NCI-H446 (cell line): ENCODE data around the gene OBSCN.

Experiments used
- DNase-seq, 2 experiments: peaks; one replicate each; lab custom pipeline; 2025; lab: John Stamatoyannopoulos, UW

The OBSCN gene

DNA sequence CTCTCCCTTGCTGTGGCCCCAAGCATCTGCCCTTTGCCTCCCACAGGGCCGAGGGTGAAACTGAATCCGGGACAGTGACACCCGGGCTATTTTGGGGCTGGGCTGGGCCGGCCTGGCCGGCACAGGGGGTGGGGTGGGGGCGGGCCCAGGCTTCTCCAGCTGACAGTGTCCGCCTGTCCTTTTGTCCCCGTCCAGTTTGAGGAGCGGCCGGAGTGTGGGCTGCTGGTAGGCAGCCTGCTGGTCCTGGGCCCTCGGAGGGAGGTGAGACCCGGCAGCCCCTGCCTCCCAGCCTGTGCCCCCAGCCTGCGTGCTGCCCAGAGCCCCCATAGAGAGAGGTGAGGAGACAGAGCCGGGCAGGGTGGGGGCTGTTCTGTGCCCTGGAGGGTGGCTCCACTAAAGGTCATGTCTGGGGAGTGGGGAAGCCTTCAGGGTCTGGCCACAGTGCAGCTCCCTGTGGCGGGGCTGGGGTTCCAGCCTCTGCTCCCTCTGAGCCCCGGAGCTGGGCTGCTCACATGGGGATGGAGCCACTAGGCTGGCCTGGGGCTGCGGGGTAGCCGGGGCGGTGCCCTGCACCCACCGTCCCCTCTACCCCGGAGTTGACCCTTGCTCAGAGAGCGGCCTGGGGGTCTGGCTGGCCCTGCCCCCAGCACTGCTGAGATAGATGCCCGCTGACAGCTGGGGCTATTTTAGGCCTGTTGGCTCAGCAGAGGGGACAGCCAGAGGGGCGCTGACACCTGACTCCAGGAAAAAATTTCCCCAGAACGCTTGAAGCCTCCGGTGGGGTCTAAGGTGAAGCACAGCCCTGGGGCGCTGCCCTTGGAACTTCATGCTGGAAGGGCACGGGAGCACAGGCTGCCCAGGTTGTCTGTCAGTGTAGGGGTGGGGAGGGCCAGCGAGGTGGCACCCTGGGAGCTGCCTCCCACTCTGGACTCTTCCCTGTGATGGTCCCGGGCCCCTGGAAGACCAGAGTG is at the start of gene OBSCN:
TSS of gene OBSCN (plus strand) at position 194 of the 971 bp plus-strand sequence. CDS start 3,740 bp downstream, outside the sequence.
- DNase-seq, result no peak

DNA sequence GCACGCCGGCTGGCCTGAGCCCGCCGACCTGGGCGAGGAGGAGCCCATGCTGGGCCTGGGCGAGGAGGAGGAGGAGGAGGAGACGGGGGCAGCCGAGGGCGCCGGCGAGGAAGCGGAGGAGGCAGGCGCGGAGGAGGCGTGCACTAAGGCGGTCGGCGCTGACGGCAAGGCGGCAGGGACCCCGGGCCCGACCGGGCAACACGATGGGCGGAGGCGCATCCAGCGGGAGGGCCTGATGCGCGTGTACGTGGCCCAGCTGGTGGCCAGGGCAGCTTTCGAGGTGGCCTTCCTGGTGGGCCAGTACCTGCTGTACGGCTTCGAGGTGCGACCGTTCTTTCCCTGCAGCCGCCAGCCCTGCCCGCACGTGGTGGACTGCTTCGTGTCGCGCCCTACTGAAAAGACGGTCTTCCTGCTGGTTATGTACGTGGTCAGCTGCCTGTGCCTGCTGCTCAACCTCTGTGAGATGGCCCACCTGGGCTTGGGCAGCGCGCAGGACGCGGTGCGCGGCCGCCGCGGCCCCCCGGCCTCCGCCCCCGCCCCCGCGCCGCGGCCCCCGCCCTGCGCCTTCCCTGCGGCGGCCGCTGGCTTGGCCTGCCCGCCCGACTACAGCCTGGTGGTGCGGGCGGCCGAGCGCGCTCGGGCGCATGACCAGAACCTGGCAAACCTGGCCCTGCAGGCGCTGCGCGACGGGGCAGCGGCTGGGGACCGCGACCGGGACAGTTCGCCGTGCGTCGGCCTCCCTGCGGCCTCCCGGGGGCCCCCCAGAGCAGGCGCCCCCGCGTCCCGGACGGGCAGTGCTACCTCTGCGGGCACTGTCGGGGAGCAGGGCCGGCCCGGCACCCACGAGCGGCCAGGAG is 49.5 kb upstream of the OBSCN start:
- DNase-seq, result no peak

DNA sequence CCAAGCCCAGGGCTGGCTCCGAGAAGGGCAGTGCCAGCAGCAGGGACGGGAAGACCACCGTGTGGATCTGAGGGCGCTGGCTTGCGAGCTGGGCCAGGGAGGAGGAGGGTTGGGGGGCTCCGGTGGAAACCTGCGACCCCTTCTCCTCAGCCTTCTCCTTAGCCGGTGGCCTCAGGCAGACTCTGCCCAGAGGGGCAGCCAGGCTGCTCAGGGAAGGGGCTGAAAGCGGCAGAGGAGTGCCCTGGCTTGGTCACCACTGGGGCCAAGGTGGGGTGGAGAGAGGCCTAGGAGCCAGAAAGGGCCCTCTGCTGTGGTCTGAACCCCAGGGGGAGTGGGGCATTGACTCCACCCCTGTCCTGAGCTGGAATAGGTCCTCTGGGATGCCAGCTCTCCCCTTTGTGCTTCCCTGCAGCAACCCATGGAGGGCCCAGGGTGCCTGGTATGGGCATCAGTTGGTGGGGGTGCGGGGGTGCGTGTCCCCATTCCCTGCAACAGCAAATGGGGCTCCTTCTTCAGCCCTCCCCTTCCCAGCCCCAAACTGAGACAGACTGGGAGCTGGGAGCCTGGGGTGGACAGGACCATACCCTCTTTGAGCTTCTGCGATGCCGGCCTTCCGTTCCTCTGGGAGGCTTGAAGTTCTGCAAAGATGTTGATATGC is 48.7 kb upstream of the OBSCN start:
- no peak for DNase-seq

- DNase-seq, result no peak
These were observed 47.6 kb upstream of the OBSCN start for GRCh38 chr1:228160201-228160761.

DNA sequence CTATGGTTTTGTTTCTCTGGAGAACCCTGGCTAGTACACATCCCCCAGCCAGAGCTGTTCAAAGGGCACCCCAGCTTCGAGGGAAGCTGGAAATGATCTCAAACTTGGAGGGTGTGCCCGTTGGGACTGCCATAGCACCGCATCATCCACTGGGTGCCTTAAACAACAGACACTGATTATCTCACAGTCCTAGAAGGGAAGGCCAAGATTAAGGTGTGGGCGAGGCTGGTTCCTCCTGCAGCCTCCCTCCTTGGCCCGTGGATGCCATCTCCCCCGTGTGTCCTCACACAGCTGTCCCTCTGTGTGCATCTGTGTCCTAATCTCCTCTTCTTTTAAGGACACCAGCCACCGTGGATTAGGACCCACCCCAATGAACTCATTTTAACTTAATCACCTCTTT is 46.5 kb upstream of the OBSCN start:
- DNase-seq, result no peak

GRCh38 chr1:228161866-228162265 is 46.0 kb upstream of the OBSCN start:
- DNase-seq, result no peak

DNA sequence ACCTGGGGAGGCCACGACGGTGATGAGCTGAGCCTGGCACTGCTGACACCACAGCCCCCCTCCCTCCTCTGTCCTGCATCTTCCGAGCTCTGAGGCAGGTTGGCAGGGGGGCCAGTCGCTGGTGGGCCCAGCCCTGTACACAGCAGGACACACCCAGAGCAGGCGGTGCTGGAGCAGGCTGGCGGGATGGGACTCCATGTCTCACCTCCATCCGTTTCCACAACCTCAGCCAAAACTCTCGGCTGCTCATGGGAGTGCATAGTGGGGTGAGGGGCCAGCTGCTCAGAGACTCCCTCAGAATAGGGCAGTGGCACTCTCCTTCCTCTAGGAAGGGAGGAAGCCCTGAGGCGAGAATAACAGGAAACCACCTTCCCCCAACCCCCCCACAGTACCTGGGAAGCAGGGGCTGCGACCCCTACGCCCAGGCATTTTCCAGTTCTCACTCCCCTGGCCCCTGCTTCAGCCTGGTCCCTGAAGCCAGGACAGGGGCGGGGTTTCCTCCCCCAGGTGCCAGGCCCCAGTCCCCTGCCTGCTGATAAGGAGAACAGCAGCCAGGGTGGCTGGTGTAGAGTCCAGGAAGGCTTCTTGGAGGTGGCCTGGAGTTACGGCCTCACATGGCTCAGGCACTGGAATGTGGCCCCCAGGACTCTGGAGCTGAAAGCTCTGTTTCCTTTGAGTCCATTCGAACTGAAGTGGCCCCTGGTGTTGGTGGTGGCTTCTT is 45.4 kb upstream of the OBSCN start:
- no peak for DNase-seq

DNA sequence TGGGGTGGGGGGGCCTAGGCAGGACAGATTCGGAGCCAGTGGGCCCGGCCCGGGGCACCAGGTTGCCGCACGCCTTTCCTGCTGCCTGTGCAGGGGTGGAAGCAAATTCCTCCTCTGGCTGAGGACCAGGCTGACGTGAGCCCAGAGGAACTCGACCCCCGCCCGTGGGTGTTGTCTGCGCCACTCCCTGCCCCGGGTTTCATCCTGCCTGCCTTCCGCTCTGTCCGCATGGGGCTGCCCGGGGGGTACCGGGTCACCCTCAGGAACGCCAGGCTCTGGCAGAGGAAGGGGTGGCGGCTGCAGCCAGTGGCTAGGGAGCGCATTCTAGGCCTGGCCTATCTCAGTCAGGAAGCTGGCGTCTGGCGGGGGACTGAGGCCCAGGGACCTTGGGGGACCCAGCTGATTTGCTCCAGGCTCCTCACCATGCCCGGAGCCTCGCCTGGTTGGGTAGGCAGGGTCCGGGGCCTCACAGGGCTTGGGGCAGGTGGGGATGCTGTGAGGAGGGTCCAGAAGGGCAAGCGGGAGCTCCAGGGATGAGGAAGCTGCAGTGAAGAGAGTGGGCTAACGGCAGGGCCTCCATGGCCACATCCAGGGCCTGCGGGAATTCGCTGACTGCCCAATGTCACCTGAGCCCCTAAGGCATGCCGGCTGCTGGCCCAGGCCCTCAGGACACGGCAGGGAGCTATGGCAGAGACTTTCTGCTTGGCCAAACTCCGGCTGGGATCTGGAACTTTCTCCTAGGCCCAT is 44.7 kb upstream of the OBSCN start:
- DNase-seq, result no peak

GRCh38 chr1:228163776-228164519 is 43.9 kb upstream of the OBSCN start:
- DNase-seq, result no peak

DNA sequence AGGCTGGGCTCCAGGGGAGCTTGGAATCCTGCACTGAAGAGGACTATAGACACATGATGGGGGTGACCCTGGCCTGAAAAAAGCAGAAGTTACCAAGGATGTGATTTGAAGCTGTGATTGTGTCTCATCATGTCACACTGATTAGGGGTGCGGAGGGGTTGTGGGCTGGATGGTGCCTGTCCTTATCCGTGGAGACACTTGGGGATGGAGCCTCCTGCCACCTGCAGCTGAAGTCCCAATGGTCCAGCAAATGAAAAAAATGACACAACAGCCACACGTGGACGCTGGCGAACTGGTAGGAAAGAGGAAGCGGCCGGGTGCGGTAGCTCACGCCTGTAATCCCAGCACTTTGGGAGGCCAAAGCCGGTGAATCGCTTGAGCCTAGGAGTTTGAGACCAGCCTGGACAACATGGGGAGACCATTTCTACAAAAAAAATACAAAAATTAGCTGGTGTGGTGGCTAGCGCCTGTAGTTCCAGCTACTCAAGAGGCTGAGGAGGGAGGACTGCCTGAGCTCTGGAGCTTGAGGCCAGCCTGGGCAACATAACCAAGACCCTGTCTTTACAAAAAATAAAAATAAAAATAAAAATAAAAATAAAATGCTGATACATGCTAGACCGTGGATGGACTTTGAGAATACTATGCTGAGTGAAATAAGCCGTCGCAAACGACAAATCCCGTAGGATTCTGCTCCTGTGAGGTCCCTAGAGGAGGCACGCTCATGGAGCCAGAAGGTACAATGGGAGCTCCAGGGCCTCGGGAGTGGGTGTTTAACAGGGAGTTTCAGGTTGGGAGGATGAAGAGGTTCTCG is 43.1 kb upstream of the OBSCN start:
- no peak for DNase-seq

DNA sequence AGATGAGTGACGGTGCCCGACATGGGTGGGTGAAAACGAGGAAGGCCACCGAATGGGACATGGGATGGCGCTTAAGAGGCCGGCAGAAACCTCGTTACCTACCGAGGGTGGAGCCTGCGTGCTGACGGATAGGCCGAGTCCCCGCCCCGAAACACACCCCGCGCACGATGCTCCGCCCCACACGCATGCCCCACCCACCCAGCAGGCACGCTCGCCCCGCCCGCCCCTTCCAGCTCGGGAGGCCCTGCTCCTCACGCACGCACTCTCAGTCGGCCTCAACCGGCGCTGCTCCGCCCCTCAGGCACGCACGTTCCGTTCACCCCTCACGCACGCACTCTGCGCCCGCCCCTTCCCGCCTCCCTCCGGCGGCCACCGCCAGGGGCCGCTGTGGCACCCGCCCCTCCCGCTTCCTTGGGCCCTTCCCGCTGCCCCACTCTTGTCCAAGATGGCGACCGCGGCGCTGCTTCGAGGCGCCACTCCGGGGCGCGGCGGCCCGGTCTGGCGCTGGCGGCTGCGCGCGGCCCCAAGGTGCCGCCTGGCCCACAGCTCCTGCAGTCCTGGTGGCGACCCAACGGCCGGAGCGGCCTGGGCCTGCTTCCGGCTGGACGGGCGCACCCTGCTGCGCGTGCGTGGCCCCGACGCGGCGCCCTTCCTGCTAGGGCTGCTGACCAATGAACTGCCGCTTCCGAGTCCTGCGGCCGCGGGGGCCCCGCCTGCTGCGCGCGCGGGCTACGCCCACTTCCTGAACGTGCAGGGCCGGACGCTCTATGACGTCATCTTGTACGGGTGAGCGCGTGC is 42.3 kb upstream of the OBSCN start, which contains the start of gene IBA57:
TSS of gene IBA57 (plus strand) at position 433 of the 798 bp plus-strand sequence. CDS start at position 446, 13 bp downstream.
- DNase-seq, result peak; percentile 97 to 99

DNA sequence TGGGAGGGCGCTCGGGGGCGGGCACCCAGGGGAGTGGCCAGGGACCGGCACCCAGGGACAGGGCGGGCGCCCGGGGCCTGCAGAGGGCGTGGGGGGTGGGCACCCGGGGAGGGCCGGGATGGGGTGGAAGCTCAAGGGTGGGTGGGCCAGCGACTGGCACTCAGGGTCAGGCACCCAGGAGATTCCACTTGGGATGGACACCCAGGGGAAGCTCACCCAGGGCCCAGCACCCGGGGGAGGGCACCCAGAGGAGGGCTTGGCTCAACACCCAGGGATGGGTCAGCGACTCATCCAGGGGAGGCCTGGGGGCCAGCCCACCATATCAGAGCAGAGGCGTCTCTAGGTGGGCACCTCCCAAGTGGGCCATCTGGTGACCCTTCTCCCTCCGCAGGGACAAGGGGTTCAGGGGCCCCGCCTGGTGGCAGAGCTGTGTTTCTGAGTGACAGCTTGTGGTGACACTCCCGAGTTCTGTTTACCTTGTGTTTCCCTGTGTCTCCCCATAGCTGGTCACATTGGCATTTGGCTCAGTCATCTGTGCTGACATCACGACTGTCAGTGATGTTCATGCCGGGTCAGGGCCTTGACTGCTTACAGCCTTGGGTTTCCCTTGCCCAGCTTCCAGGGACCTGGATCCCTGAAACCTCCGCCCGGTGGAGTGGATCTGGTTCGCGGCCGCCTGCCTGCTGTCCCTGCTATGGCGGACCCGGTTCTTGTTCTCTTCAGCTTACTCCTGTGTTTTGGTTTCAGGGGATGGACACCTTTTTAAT is 41.5 kb upstream of the OBSCN start:
- DNase-seq, result peak; percentile 43 to 49

DNA sequence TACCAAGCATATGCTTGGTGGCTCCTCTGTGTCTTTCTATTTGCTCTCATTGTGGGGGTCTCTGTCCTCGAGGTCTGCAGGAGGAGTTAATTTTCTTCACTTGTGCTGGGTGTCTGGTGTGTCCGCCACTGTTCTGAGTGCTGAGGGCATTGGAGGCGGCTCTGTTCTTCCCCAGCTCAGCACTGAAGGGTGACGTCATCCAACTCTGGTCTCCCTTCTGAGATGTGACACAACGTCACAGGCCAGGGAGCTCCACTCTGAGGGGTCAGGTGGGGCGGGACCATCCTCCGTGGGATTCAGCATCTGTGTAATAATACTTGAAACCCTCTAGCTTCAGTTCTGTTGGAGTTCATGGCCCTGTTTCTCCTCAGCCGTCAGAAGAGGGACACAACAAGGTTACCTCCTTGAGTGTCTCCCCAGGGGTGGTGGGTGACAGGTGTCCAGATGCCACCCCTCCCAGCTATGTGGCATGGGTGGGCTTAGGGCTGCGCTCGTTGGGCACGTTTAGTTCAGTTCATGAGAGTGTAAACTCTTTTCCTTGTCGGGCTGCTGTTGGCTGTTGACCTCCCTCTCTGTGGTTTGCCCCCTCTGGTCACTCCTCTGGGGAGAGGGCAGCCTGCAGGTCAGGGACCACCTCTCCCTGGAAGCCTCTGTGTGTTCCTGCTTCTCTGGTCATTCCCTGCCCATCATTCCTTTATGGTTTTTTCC is 39.1 kb upstream of the OBSCN start:
- no peak for DNase-seq

DNA sequence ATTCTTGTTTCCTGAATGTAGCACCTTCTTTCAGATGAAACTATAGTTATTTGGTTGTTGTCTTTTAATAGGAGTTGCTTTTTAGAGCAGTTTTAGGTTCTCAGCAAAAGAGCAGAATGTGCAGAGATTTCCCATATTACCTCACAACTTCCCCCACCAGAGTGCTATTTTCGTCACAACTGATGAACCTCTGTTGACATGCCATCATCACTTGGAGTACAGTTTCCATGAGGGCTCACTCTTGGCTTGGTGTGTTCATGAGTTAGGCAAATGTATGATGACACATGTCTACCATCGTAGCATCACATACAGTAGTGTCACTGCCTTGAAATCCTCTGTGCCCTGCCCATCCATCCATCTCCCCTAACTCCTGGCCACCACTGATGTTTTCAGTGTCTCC is 38.5 kb upstream of the OBSCN start:
- no peak for DNase-seq

DNA sequence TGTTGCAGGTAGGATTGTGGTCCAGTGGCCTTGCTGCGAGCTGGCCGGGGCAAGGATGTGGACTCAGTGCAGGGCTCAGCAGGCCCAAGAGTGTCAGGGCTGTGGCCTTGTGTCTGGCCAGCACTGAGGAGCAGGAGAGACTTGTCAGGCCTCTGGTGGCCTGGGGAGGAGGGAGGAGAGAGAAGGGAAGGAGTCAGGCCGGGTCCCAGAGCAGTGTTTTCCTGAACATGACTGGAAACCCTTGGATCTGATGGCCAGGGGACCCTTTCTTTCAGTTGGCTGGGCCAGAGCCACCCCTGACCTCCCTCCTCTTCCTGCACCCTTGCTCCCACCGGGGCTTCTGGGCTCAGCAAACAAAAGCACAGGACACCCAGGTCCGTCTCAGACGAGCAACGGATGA is 37.2 kb upstream of the OBSCN start:
- no peak for DNase-seq

- DNase-seq, result no peak
These were observed 36.5 kb upstream of the OBSCN start for GRCh38 chr1:228171221-228171891.
